Left renal pelvis (tissue), 4 donors: ENCODE data around the gene NPB. TPM values are rescaled to one million over a fixed set of nuclear protein-coding genes. Genes with fewer than 3 reads are reported as not detected.

Source experiments
- DNase-seq, 4 donors: peaks; one replicate each; pipeline ENCODE4 v3.0.0-alpha.2; 2013; ENCODE audit warnings: low read depth in 4 of 4, low spot score in 3 of 4
- polyA plus RNA-seq, 4 donors: library from polyadenylated mRNA; unstranded; fragments of 120-200 nt; gene quantifications; one replicate each; pipeline ENCODE4 v1.2.1, GENCODE V29; 2013; ENCODE audit not compliant: insufficient read length in 4 of 4

NPB gene
- polyA plus RNA-seq, 4 donors = 0.33 to 1.4 (median 0.50) TPM

GRCh38 chr17:81869221-81870130 is 32.6 kb upstream of the NPB start:
- DNase-seq = no peak

GRCh38 chr17:81870131-81870980 is 31.7 kb upstream of the NPB start:
- no peak for DNase-seq

- DNase-seq = no peak
These were observed 31.1 kb upstream of the NPB start, which contains the start of gene ARHGDIA for GRCh38 chr17:81870981-81871386. Gene ARHGDIA, minus strand, starts transcription at chr17:81871337. Its CDS starts 1,407 bp downstream, at chr17:81869930.

- peak in 3 of 4 donors; percentile 73 to 77 (median 77) for DNase-seq
These were observed 30.4 kb upstream of the NPB start for GRCh38 chr17:81871387-81872230.

- DNase-seq = no peak
These were observed 24.5 kb upstream of the NPB start for GRCh38 chr17:81877569-81877968.

- no peak for DNase-seq
These were observed 23.7 kb upstream of the NPB start for GRCh38 chr17:81878294-81878693.

- no peak for DNase-seq
These were observed 22.9 kb upstream of the NPB start for GRCh38 chr17:81879121-81879520.

GRCh38 chr17:81884520-81884919 is 17.5 kb upstream of the NPB start:
- no peak for DNase-seq

- no peak for DNase-seq
These were observed 17.1 kb upstream of the NPB start for GRCh38 chr17:81884968-81885367.

- no peak for DNase-seq
These were observed 16.6 kb upstream of the NPB start for GRCh38 chr17:81885454-81885853.

- DNase-seq = no peak
These were observed 16.0 kb upstream of the NPB start for GRCh38 chr17:81885869-81886548.

- no peak for DNase-seq
These were observed 13.7 kb upstream of the NPB start for GRCh38 chr17:81888105-81888987.

- no peak for DNase-seq
These were observed 12.9 kb upstream of the NPB start for GRCh38 chr17:81888988-81889595.

- DNase-seq = no peak
These were observed 12.4 kb upstream of the NPB start for GRCh38 chr17:81889602-81890001.

GRCh38 chr17:81890447-81891302 is 11.4 kb upstream of the NPB start:
- DNase-seq = no peak

- DNase-seq = no peak
These were observed 10.8 kb upstream of the NPB start for GRCh38 chr17:81891303-81891552.

- no peak for DNase-seq
These were observed 6.6 kb upstream of the NPB start for GRCh38 chr17:81895400-81895799.
